ENCODE results near the gene SNRPA1.
A peak's percentile ranks its signal among the peaks of the same experiment; 100 is the strongest.

Gene SNRPA1

GRCh38 chr15:101273534-101273933, 21.5 kb downstream of the SNRPA1 start:
- no peak overlapping the region for H3K27ac ChIP-seq
- no peak for TF ChIP-seq CTCF (conservative IDR thresholded peaks at IDR 0.05)

GRCh38 chr15:101272584-101272983, 22.5 kb downstream of the SNRPA1 start:
- no peak overlapping the region for H3K27ac ChIP-seq
- no peak for TF ChIP-seq CTCF (conservative IDR thresholded peaks at IDR 0.05)

GRCh38 chr15:101269479-101270223, 25.4 kb downstream of the SNRPA1 start:
- H3K27ac ChIP-seq: no peak overlapping the region

GRCh38 chr15:101267320-101268104, 27.5 kb downstream of the SNRPA1 start:
- H3K27ac ChIP-seq: no peak overlapping the region
- TF ChIP-seq CTCF (conservative IDR thresholded peaks at IDR 0.05): no peak

More at GRCh38 chr15:101269479-101270223, 25.4 kb downstream of the SNRPA1 start:
- TF ChIP-seq CTCF (conservative IDR thresholded peaks at IDR 0.05): peak; percentile 65

- TF ChIP-seq CTCF (conservative IDR thresholded peaks at IDR 0.05): no peak
- no peak overlapping the region for H3K27ac ChIP-seq
Observed at GRCh38 chr15:101266787-101267186, 28.3 kb downstream of the SNRPA1 start.

GRCh38 chr15:101266034-101266433, 29.0 kb downstream of the SNRPA1 start:
- H3K27ac ChIP-seq: no peak overlapping the region
- no peak for TF ChIP-seq CTCF (conservative IDR thresholded peaks at IDR 0.05)

GRCh38 chr15:101264911-101265641, 30.0 kb downstream of the SNRPA1 start:
- no peak for TF ChIP-seq CTCF (conservative IDR thresholded peaks at IDR 0.05)
- H3K27ac ChIP-seq: no peak overlapping the region

Data from VCaP (cell line).